Ishikawa (cell line): ENCODE measurements around the gene BCAT1.

ENCODE experiments used
- CEBPB ChIP-seq: IDR thresholded peaks from 2 replicates; pipeline ENCODE4 v1.6.1; 2012
- CREB1 ChIP-seq: IDR thresholded peaks from 2 replicates; pipeline ENCODE4 v1.6.1; 2012; ENCODE audit warnings: low read depth
- EGR1 ChIP-seq: IDR thresholded peaks from 2 replicates; pipeline ENCODE4 v1.6.1; 2012
- EP300 ChIP-seq: IDR thresholded peaks from 2 replicates; pipeline ENCODE4 v1.6.1; 2012; ENCODE audit warnings: borderline replicate concordance
- FOXM1 ChIP-seq: IDR thresholded peaks from 2 replicates; pipeline ENCODE4 v1.6.1; 2012; ENCODE audit warnings: low read depth, borderline replicate concordance
- MAX ChIP-seq: IDR thresholded peaks from 2 replicates; pipeline ENCODE4 v1.6.1; 2012
- NFIC ChIP-seq: IDR thresholded peaks from 2 replicates; pipeline ENCODE4 v1.6.1; 2012
- RAD21 ChIP-seq: IDR thresholded peaks from 2 replicates; pipeline ENCODE4 v1.6.1; 2012; ENCODE audit warnings: low read depth
- REST ChIP-seq: IDR thresholded peaks from 2 replicates; pipeline ENCODE4 v1.6.1; 2012; ENCODE audit warnings: low read depth, mild to moderate bottlenecking
- TAF1 ChIP-seq: IDR thresholded peaks from 2 replicates; pipeline ENCODE4 v1.6.1; 2012; ENCODE audit warnings: low read depth, mild to moderate bottlenecking
- TCF12 ChIP-seq: IDR thresholded peaks from 2 replicates; pipeline ENCODE4 v1.6.1; 2012; ENCODE audit warnings: low read depth
- TEAD4 ChIP-seq: IDR thresholded peaks from 2 replicates; pipeline ENCODE4 v1.6.1; 2012
- USF1 ChIP-seq: IDR thresholded peaks from 2 replicates; pipeline ENCODE4 v1.6.1; 2012
- YY1 ChIP-seq: IDR thresholded peaks from 2 replicates; pipeline ENCODE4 v1.6.1; 2012; ENCODE audit warnings: low read depth
- ZBTB7A ChIP-seq: IDR thresholded peaks from 2 replicates; pipeline ENCODE4 v1.6.1; 2012; ENCODE audit warnings: low read depth

Gene BCAT1

GRCh38 chr12:24861766-24862540 is 86.9 kb downstream of the BCAT1 start:
- TF ChIP-seq ZBTB7A = no peak
- no peak for TF ChIP-seq FOXM1
- no peak for TF ChIP-seq CEBPB
- TF ChIP-seq TCF12 = no peak
- TF ChIP-seq NFIC = no peak
- TF ChIP-seq MAX = no peak
- TF ChIP-seq EGR1 = no peak
- TF ChIP-seq USF1 = no peak
- TF ChIP-seq CREB1 = no peak
- no peak for TF ChIP-seq YY1
- no peak for TF ChIP-seq EP300
- TF ChIP-seq REST = no peak
- TF ChIP-seq TAF1 = no peak
- no peak for TF ChIP-seq RAD21
- TF ChIP-seq TEAD4 = no peak

GRCh38 chr12:24860546-24860945 is 88.4 kb downstream of the BCAT1 start:
- no peak for TF ChIP-seq EP300
- no peak for TF ChIP-seq TAF1
- no peak for TF ChIP-seq NFIC
- no peak for TF ChIP-seq USF1
- TF ChIP-seq ZBTB7A = no peak

GRCh38 chr12:24856541-24856940 is 92.4 kb downstream of the BCAT1 start:
- TF ChIP-seq EGR1 = no peak
- TF ChIP-seq TCF12 = no peak
- TF ChIP-seq EP300 = no peak
- no peak for TF ChIP-seq REST
- TF ChIP-seq TEAD4 = no peak
- TF ChIP-seq YY1 = no peak
- no peak for TF ChIP-seq MAX
- no peak for TF ChIP-seq CEBPB
- no peak for TF ChIP-seq ZBTB7A
- no peak for TF ChIP-seq TAF1
- no peak for TF ChIP-seq CREB1
- no peak for TF ChIP-seq FOXM1
- no peak for TF ChIP-seq NFIC
- no peak for TF ChIP-seq RAD21
- no peak for TF ChIP-seq USF1

- TF ChIP-seq EP300 (no peak), EGR1 (no peak), TAF1 (no peak), CREB1 (no peak), ZBTB7A (no peak), TEAD4 (no peak), FOXM1 (no peak), REST (no peak), RAD21 (no peak)
Measured at GRCh38 chr12:24854908-24855307, 94.0 kb downstream of the BCAT1 start.
